PC-3 (cell line): Measurements from ENCODE around the gene CCDC154. TPM values are rescaled to one million over a fixed set of nuclear protein-coding genes. Genes with fewer than 3 reads are reported as not detected.

Experiments used
- ATAC-seq: fragments of 200-7000 bp; cut with Tn5 transposase; 2 replicates; pipeline ENCODE4 v1.9.1; 2020; ENCODE audit warnings: mild to moderate bottlenecking, moderate library complexity
- BruUV-seq: library from RNA; stranded (reverse); fragments of 400-500 nt; replicated peaks from 2 replicates; lab custom pipeline; 2021; lab: Mats Ljungman, UMichigan
- CTCF ChIA-PET: fragments of 300-600 bp; sonication (Branson Sonifier 250); formaldehyde crosslinking; loops from one replicate; lab custom pipeline; 2022; ENCODE audit warnings: antibody characterized with exemption; lab: Charles Lee
- POLR2A ChIA-PET: fragments of 300-600 bp; sonication (Branson Sonifier 250); formaldehyde crosslinking; loops from one replicate; lab custom pipeline; 2022; ENCODE audit warnings: antibody characterized with exemption; ENCODE audit not compliant: unreplicated experiment; lab: Charles Lee
- DNase-seq: peaks from one replicate; pipeline ENCODE4 v3.0.0-alpha.2; 2015
- H2AFZ ChIP-seq: fragments of 300-600 bp; sonication (generic); 2 replicates; pipeline ENCODE4 v1.6.0; 2016; ENCODE audit warnings: antibody characterized with exemption, low read length
- H3F3A ChIP-seq: fragments of 300-600 bp; sonication (generic); one replicate; pipeline ENCODE4 v1.6.0; 2017; ENCODE audit warnings: antibody characterized with exemption, low read length, control low read depth, mild to moderate bottlenecking; ENCODE audit not compliant: unreplicated experiment
- H3K27ac ChIP-seq: fragments of 300-600 bp; sonication (generic); 2 replicates; pipeline ENCODE4 v1.5.1; 2016; ENCODE audit warnings: mild to moderate bottlenecking, low read length
- H3K27me3 ChIP-seq: fragments of 300-600 bp; sonication (generic); 2 replicates; pipeline ENCODE4 v1.6.1; 2016; ENCODE audit warnings: low read length, mixed read lengths
- H3K36me3 ChIP-seq: fragments of 300-600 bp; sonication (generic); 2 replicates; pipeline ENCODE4 v1.6.1; 2016; ENCODE audit warnings: low read depth, mixed run types, low read length, mixed read lengths
- H3K4me1 ChIP-seq: fragments of 300-600 bp; sonication (generic); 2 replicates; pipeline ENCODE4 v1.5.1; 2016; ENCODE audit warnings: low read length; ENCODE audit not compliant: insufficient read depth
- H3K4me2 ChIP-seq: fragments of 300-600 bp; sonication (generic); 2 replicates; pipeline ENCODE4 v1.6.0; 2016; ENCODE audit warnings: low read length
- H3K4me3 ChIP-seq: fragments of 300-600 bp; sonication (generic); 2 replicates; pipeline ENCODE4 v1.5.1; 2016; ENCODE audit warnings: mild to moderate bottlenecking, low read length, mixed read lengths
- H3K79me2 ChIP-seq: fragments of 300-600 bp; sonication (generic); 2 replicates; pipeline ENCODE4 v1.6.1; 2017; ENCODE audit warnings: low read length, mixed read lengths
- H3K9ac ChIP-seq: fragments of 300-600 bp; sonication (generic); 2 replicates; pipeline ENCODE4 v1.6.0; 2016; ENCODE audit warnings: mild to moderate bottlenecking, low read length
- H3K9me2 ChIP-seq: fragments of 300-600 bp; sonication (generic); replicated peaks from 2 replicates; pipeline ENCODE4 v1.6.1; 2016; ENCODE audit warnings: mixed run types, low read length, mixed read lengths
- H3K9me3 ChIP-seq: fragments of 300-600 bp; sonication (generic); 2 replicates; pipeline ENCODE4 v1.6.1; 2016; ENCODE audit warnings: low read length, mixed read lengths
- H4K20me1 ChIP-seq: fragments of 300-600 bp; sonication (generic); 2 replicates; pipeline ENCODE4 v1.6.1; 2016; ENCODE audit warnings: low read length, mixed read lengths
- EZH2 ChIP-seq: fragments of 300-600 bp; sonication (generic); IDR thresholded peaks from one replicate; pipeline ENCODE4 v1.6.1; 2017; ENCODE audit warnings: antibody characterized with exemption, mild to moderate bottlenecking, low read length; ENCODE audit not compliant: unreplicated experiment
- EZH2phosphoT487 ChIP-seq: fragments of 300-600 bp; sonication (generic); IDR thresholded peaks from 2 replicates; pipeline ENCODE4 v1.6.1; 2018; ENCODE audit warnings: mild to moderate bottlenecking, antibody characterized with exemption, low read length, borderline replicate concordance
- intact Hi-C: fragments of 100-400 bp; cut with micrococcal nuclease; formaldehyde crosslinking; loops from 2 replicates; pipeline ENCODE4 v1.9.0; 2023
- total RNA-seq: library from RNA; depleted of rRNA; stranded (reverse); fragments of >200 nt; gene quantifications from 2 replicates; pipeline ENCODE4 v1.2.3, GENCODE V29; 2014
- TF ChIP-seq, protein P1 (sequence below): fragments of 300-600 bp; sonication (generic); conservative IDR thresholded peaks from 2 replicates; pipeline ENCODE4 v1.5.1; 2017; ENCODE audit warnings: antibody characterized with exemption, low read depth, mild to moderate bottlenecking, low read length

CCDC154 gene
- total RNA-seq, 1 experiment from 2014 or later = not detected

DNA sequence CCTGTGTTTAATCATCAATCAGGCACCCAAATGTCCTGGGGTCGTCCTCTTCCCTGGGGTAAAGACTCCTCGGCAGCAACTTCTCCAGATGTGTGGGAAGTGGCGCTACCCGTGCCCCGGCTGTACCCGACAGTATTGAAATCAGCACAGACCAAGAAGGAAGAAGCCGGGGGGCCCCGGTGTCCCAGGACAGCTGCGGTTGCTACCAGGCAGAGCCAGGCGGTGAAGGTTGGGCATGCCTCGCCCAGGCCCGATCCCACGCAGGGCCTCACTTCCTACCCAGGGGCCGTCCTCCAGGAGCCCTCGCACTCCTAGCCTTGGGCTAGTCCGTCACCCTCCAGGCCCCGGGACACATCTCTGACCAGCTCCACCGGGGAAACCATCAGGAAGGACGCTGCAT is 9.0 kb upstream of the CCDC154 start:
- no peak for ATAC-seq
- intact Hi-C loops = no loop called here
- POLR2A ChIA-PET = no interaction called here

DNA sequence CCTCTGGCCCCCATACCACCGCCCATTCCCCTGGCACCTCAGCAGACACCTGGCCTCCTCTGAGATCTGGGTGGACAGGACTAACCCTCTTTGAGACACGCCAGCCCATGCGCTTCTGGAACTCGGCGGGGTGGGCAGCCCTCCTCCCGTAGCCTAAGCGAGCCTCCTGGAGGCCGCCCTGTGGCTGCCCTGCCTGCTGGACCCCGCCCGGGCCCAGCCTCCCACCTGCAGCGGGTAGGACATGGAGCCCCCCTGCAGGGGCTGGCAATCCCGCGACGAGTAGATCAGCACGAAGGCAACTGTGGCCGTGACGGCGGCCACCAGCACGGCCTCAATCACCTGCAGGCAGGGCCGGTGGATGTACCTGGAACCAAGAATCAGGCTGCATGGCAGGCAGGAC is 8.2 kb upstream of the CCDC154 start:
- Histone ChIP-seq H3K9me2 (no peaks in the 10 kb centered on the region), H3K9ac (no peak overlapping the region), H3K27ac (no peak overlapping the region), H3K4me2 (no peak overlapping the region), H3F3A (no peaks in the 10 kb centered on the region), H3K27me3 (no peaks in the 10 kb centered on the region), H2AFZ (no peak overlapping the region), H3K79me2 (no peaks in the 10 kb centered on the region), H3K36me3 (no peaks in the 10 kb centered on the region), H3K9me3 (no peaks in the 10 kb centered on the region), H3K4me3 (no peak overlapping the region), H3K4me1 (no peaks in the 10 kb centered on the region), H4K20me1 (no peaks in the 10 kb centered on the region)
- no TSS peak for BruUV-seq
- ATAC-seq (no peak), DNase-seq (no peak)
- CTCF ChIA-PET = no interaction called here
- POLR2A ChIA-PET = no interaction called here
- TF ChIP-seq, protein P1, sequence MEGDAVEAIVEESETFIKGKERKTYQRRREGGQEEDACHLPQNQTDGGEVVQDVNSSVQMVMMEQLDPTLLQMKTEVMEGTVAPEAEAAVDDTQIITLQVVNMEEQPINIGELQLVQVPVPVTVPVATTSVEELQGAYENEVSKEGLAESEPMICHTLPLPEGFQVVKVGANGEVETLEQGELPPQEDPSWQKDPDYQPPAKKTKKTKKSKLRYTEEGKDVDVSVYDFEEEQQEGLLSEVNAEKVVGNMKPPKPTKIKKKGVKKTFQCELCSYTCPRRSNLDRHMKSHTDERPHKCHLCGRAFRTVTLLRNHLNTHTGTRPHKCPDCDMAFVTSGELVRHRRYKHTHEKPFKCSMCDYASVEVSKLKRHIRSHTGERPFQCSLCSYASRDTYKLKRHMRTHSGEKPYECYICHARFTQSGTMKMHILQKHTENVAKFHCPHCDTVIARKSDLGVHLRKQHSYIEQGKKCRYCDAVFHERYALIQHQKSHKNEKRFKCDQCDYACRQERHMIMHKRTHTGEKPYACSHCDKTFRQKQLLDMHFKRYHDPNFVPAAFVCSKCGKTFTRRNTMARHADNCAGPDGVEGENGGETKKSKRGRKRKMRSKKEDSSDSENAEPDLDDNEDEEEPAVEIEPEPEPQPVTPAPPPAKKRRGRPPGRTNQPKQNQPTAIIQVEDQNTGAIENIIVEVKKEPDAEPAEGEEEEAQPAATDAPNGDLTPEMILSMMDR = no peak
- TF ChIP-seq EZH2 = no peak
- no peak for TF ChIP-seq EZH2phosphoT487
- intact Hi-C loops = no loop called here

More for the DNA sequence above, 9.0 kb upstream of the CCDC154 start:
- Histone ChIP-seq H3K9me3 (no peaks in the 10 kb centered on the region), H3K4me1 (no peaks in the 10 kb centered on the region), H3K4me3 (no peak overlapping the region), H3K9ac (no peak overlapping the region), H3K27ac (no peak overlapping the region), H3F3A (no peaks in the 10 kb centered on the region), H3K9me2 (no peaks in the 10 kb centered on the region), H3K27me3 (no peaks in the 10 kb centered on the region), H3K79me2 (no peaks in the 10 kb centered on the region), H2AFZ (no peak overlapping the region), H3K4me2 (no peak overlapping the region), H3K36me3 (no peaks in the 10 kb centered on the region), H4K20me1 (no peaks in the 10 kb centered on the region)
- TF ChIP-seq EZH2phosphoT487 (no peak), EZH2 (no peak)
- TF ChIP-seq, protein P1 = no peak
- no TSS peak for BruUV-seq
- CTCF ChIA-PET = no interaction called here
- DNase-seq = no peak

DNA sequence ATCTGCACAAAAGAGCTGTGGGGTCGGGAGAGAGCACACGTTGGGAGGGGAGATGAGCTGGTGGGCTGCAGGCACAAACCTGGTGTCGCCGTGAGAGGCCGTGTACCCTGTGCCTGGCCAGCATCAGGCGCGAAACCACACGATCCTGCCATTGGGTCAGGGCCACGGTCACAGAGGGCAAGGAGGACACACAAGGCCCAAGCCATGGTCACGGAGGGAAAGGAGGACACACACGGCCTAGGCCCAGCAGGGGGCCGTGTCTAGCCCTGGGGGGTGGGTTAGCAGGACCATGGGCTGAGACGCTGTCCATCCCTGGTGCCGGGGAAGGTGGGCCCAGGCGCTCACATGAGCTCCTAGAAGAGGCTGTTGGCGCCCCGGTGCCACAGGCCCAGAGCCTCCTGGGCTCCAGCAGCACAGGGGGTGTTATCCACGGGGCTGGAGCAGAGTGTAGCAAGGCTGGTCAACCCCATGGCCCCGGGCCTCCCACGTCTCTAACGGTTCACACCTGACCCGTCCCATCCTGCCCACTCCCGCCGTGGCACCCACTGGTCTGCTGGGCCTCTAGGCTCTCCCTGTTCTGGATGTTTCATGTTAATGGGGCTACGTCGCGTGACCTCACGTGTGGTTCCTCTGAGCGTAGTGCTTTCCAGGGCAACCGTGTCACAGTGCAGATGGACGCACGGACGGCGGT is 7.5 kb upstream of the CCDC154 start:
- POLR2A ChIA-PET = no interaction called here
- no peaks in the 10 kb centered on the region for H3K9me3 ChIP-seq

More for the DNA sequence above, 7.5 kb upstream of the CCDC154 start:
- CTCF ChIA-PET = no interaction called here
- Histone ChIP-seq H3K9me2 (no peaks in the 10 kb centered on the region), H4K20me1 (no peaks in the 10 kb centered on the region), H3K4me1 (no peaks in the 10 kb centered on the region), H2AFZ (no peak overlapping the region), H3F3A (no peaks in the 10 kb centered on the region), H3K36me3 (no peaks in the 10 kb centered on the region), H3K9ac (no peak overlapping the region), H3K79me2 (no peaks in the 10 kb centered on the region), H3K4me2 (no peak overlapping the region), H3K27ac (no peak overlapping the region), H3K4me3 (no peak overlapping the region), H3K27me3 (no peaks in the 10 kb centered on the region)
- BruUV-seq = no TSS peak
- intact Hi-C loops = no loop called here
- ATAC-seq (no peak), DNase-seq (no peak)
- TF ChIP-seq, protein P1 = no peak
- TF ChIP-seq EZH2 = no peak
- no peak for TF ChIP-seq EZH2phosphoT487
